GM12891 (cell line): Measurements from ENCODE around the gene GRIK2.

ENCODE experiments used
- POLR2A ChIP-seq: IDR thresholded peaks from 2 replicates; pipeline ENCODE4 v1.6.1; 2011; ENCODE audit warnings: low read depth, low read length, control low read depth
- POLR2AphosphoS5 ChIP-seq: IDR thresholded peaks from 2 replicates; pipeline ENCODE4 v1.6.1; 2011; ENCODE audit warnings: low read depth, low read length, control low read depth

DNA sequence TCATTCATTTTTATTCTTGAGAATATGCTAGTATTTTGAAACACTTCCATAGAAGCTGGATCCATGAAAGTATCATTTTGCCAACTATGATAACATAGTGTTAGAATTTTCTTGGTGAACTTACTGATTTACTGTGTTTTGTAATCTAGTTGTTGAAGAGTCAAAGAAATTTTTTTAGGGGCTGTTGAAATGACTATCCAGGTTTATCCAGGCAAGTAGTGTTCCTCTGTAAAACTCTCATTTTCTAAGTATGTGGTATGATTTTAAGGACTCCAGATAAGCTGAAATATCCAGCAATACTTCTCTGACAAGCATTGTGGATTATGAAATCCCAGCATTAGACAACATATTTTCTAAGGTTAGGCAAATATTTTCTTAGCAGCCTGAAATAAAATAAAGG lies 95.9 kb downstream of the GRIK2 start:
- TF ChIP-seq POLR2A (no peak), POLR2AphosphoS5 (no peak)
